GM12801 (cell line): ENCODE results near the gene CRADD.

Experiments
- CTCF ChIP-seq: IDR thresholded peaks from one replicate; pipeline ENCODE4 v1.5.1; 2011; ENCODE audit warnings: control low read depth; ENCODE audit not compliant: insufficient read length; ENCODE audit errors: extremely low read depth

CRADD gene

GRCh38 chr12:93914281-93914680, 237.1 kb downstream of the CRADD start:
- TF ChIP-seq CTCF = no peak

GRCh38 chr12:93915411-93915810, 238.2 kb downstream of the CRADD start:
- no peak for TF ChIP-seq CTCF

DNA sequence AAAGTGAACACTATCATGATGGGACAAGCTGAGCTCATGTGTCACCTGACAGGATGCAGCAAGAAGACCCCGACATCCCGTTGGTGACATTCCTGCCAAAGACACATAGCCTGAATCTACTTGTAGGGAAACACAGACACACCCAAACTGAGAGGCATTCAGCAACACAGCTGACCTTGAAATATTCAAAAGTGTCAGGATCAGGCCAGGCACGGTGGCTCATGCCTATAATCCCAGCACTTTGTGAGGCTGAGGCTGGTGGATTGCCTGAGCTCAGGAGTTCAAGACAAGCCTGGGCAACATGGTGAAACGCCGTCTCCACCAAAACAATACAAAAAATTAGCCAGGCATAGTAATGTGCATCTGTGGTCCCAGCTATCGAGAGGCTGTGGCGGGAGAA, 239.2 kb downstream of the CRADD start:
- no peak for TF ChIP-seq CTCF

GRCh38 chr12:93918262-93918661, 241.1 kb downstream of the CRADD start:
- no peak for TF ChIP-seq CTCF

DNA sequence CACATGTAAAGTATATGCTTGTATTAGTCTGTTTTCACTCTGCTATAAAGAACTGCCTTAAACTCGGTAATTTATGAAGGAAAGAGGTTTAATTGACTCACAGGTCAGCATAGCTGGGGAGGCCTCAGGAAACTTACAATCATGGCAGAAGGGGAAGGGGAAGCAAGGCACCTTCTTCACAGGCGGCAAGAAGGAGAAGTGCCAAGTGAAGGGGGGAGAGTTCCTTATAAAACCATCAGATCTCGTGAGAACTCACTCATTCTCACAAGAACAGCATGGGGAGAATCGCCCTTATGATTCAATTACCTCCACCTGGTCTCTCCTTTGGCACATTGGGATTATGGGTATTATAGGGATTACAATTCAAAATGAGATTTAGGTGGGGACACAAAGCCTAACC, 241.7 kb downstream of the CRADD start:
- TF ChIP-seq CTCF = no peak

DNA sequence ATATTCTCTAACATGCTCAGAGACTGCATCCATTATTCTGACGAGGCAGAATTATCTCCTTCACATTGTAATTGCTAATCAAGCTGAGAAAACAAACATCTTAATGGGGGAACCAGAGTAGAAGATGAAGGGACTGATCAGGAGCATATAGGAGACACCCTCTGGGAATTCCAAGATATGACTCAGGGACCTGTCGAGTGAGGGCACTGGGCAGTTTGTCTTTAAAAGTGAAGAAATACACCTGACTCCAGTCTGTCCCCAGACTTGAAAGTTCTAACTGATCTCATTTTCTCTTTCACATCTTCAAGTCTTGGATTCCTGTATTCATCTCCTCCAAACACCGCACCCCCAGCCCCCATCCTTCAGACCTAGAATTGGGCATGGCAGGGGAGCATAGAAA, 244.3 kb downstream of the CRADD start:
- no peak for TF ChIP-seq CTCF

GRCh38 chr12:93922583-93923006, 245.4 kb downstream of the CRADD start:
- TF ChIP-seq CTCF = no peak

- TF ChIP-seq CTCF = no peak
These were observed 247.2 kb downstream of the CRADD start for GRCh38 chr12:93924367-93924766.
